ENCODE results near the gene NPTX1.

DNA sequence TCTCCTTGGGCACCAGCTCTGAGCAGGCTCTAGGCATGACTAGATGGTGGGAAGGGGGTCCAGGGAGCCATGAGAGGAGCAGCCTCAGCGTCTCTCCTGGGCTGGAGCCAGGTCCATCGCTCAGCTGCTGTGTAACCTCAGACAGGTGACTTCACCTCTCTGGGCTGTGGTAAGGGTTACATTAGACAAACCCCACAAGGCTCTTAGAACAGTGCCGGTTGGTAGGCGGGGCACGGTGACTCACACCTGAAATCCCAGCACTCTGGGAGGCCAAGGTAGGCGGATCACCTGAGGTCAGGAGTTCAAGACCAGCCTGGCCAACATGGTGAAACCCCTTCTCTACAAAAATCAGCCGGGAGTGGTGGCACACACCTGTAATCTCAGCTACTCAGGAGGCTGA, 18.1 kb upstream of the NPTX1 start:
- TF ChIP-seq, protein P1, sequence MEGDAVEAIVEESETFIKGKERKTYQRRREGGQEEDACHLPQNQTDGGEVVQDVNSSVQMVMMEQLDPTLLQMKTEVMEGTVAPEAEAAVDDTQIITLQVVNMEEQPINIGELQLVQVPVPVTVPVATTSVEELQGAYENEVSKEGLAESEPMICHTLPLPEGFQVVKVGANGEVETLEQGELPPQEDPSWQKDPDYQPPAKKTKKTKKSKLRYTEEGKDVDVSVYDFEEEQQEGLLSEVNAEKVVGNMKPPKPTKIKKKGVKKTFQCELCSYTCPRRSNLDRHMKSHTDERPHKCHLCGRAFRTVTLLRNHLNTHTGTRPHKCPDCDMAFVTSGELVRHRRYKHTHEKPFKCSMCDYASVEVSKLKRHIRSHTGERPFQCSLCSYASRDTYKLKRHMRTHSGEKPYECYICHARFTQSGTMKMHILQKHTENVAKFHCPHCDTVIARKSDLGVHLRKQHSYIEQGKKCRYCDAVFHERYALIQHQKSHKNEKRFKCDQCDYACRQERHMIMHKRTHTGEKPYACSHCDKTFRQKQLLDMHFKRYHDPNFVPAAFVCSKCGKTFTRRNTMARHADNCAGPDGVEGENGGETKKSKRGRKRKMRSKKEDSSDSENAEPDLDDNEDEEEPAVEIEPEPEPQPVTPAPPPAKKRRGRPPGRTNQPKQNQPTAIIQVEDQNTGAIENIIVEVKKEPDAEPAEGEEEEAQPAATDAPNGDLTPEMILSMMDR (IDR thresholded peaks at IDR 0.05; ENCODE audit: poor library complexity, severe bottlenecking), result no peak
- TF ChIP-seq, protein P2, sequence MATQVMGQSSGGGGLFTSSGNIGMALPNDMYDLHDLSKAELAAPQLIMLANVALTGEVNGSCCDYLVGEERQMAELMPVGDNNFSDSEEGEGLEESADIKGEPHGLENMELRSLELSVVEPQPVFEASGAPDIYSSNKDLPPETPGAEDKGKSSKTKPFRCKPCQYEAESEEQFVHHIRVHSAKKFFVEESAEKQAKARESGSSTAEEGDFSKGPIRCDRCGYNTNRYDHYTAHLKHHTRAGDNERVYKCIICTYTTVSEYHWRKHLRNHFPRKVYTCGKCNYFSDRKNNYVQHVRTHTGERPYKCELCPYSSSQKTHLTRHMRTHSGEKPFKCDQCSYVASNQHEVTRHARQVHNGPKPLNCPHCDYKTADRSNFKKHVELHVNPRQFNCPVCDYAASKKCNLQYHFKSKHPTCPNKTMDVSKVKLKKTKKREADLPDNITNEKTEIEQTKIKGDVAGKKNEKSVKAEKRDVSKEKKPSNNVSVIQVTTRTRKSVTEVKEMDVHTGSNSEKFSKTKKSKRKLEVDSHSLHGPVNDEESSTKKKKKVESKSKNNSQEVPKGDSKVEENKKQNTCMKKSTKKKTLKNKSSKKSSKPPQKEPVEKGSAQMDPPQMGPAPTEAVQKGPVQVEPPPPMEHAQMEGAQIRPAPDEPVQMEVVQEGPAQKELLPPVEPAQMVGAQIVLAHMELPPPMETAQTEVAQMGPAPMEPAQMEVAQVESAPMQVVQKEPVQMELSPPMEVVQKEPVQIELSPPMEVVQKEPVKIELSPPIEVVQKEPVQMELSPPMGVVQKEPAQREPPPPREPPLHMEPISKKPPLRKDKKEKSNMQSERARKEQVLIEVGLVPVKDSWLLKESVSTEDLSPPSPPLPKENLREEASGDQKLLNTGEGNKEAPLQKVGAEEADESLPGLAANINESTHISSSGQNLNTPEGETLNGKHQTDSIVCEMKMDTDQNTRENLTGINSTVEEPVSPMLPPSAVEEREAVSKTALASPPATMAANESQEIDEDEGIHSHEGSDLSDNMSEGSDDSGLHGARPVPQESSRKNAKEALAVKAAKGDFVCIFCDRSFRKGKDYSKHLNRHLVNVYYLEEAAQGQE (IDR thresholded peaks at IDR 0.05; ENCODE audit: borderline replicate concordance), result no peak
- TF ChIP-seq TAF1 (IDR thresholded peaks at IDR 0.05; ENCODE audit: low read depth), result no peak

Measured in neural cell (in vitro differentiated cells).